H9 (cell line): Measurements from ENCODE around the gene GLYAT. TPM values are rescaled to one million over a fixed set of nuclear protein-coding genes. Genes with fewer than 3 reads are reported as not detected.
"Not testable (repeated sequence)": the region's sequence is repeated elsewhere in the genome, so short reads cannot be mapped to it uniquely, and the experiment has no call there.

Experiments used
- DNase-seq: peaks from one replicate; pipeline ENCODE4 v3.0.0-alpha.2; 2017
- H2AFZ ChIP-seq: one replicate; pipeline ENCODE4 v1.6.1; 2013; ENCODE audit warnings: mild to moderate bottlenecking, low read length, control low read depth, moderate library complexity
- H2AK5ac ChIP-seq: 2 replicates; pipeline ENCODE4 v1.6.1; 2013; ENCODE audit warnings: low read length, control low read depth, mixed read lengths; ENCODE audit not compliant: insufficient read length
- H2BK120ac ChIP-seq: one replicate; pipeline ENCODE4 v1.6.1; 2013; ENCODE audit warnings: low read depth, mild to moderate bottlenecking, low read length, control low read depth, inconsistent platforms; ENCODE audit not compliant: poor library complexity, severe bottlenecking
- H2BK12ac ChIP-seq: 2 replicates; pipeline ENCODE4 v1.6.1; 2013; ENCODE audit warnings: low read length, control low read depth, mixed read lengths, low read depth; ENCODE audit not compliant: insufficient read length
- H2BK15ac ChIP-seq: 2 replicates; pipeline ENCODE4 v1.6.1; 2013; ENCODE audit warnings: low read depth, low read length, control low read depth
- H2BK20ac ChIP-seq: one replicate; pipeline ENCODE4 v1.6.1; 2013; ENCODE audit warnings: low read depth, mild to moderate bottlenecking, low read length, control low read depth, inconsistent platforms; ENCODE audit not compliant: poor library complexity, severe bottlenecking
- H2BK5ac ChIP-seq: 2 replicates; pipeline ENCODE4 v1.6.1; 2013; ENCODE audit warnings: low read length, control low read depth, mixed read lengths; ENCODE audit not compliant: insufficient read length
- H3K14ac ChIP-seq: 2 replicates; pipeline ENCODE4 v1.6.1; 2013; ENCODE audit warnings: low read length, control low read depth; ENCODE audit not compliant: insufficient read depth
- H3K18ac ChIP-seq: 2 replicates; pipeline ENCODE4 v1.6.1; 2013; ENCODE audit warnings: low read depth, mild to moderate bottlenecking, mixed read lengths, low read length, control low read depth; ENCODE audit not compliant: insufficient read length
- H3K23ac ChIP-seq: 2 replicates; pipeline ENCODE4 v1.6.1; 2013; ENCODE audit warnings: low read length, control low read depth, mixed read lengths, low read depth; ENCODE audit not compliant: insufficient read length
- H3K23me2 ChIP-seq: 2 replicates; pipeline ENCODE4 v1.6.1; 2013; ENCODE audit warnings: low read depth, mild to moderate bottlenecking, mixed read lengths, low read length, control low read depth; ENCODE audit not compliant: insufficient read length, poor library complexity, severe bottlenecking
- H3K27ac ChIP-seq: 2 replicates; pipeline ENCODE4 v1.5.1; 2013; ENCODE audit warnings: low read length, control low read depth, mixed read lengths, low read depth; ENCODE audit not compliant: insufficient read length
- H3K27me3 ChIP-seq: 2 replicates; pipeline ENCODE4 v1.6.1; 2013; ENCODE audit warnings: low read length, control low read depth, inconsistent platforms; ENCODE audit not compliant: insufficient read depth
- H3K4ac ChIP-seq: 2 replicates; pipeline ENCODE4 v1.6.1; 2013; ENCODE audit warnings: low read depth, mild to moderate bottlenecking, control low read depth, inconsistent platforms, low read length, moderate library complexity
- H3K4me1 ChIP-seq: 2 replicates; pipeline ENCODE4 v1.6.1; 2013; ENCODE audit warnings: low read length, control low read depth, inconsistent platforms; ENCODE audit not compliant: insufficient read depth
- H3K4me2 ChIP-seq: 2 replicates; pipeline ENCODE4 v1.6.1; 2013; ENCODE audit warnings: low read length, control low read depth, mixed read lengths; ENCODE audit not compliant: insufficient read length, insufficient read depth
- H3K56ac ChIP-seq: 2 replicates; pipeline ENCODE4 v1.6.1; 2013; ENCODE audit warnings: low read depth, mild to moderate bottlenecking, mixed read lengths, low read length, control low read depth; ENCODE audit not compliant: insufficient read length
- H3K79me1 ChIP-seq: 2 replicates; pipeline ENCODE4 v1.6.1; 2013; ENCODE audit warnings: low read depth, mild to moderate bottlenecking, moderate library complexity, low read length, control low read depth, inconsistent platforms; ENCODE audit not compliant: insufficient read depth, poor library complexity, severe bottlenecking
- H3K79me2 ChIP-seq: 2 replicates; pipeline ENCODE4 v1.6.1; 2013; ENCODE audit warnings: low read length, control low read depth, inconsistent platforms; ENCODE audit not compliant: insufficient read depth
- H3K9ac ChIP-seq: 2 replicates; pipeline ENCODE4 v1.6.1; 2013; ENCODE audit warnings: low read length, control low read depth, mixed read lengths; ENCODE audit not compliant: insufficient read length; ENCODE audit errors: extremely low read depth
- H3K9me3 ChIP-seq: one replicate; pipeline ENCODE4 v1.6.1; 2013; ENCODE audit warnings: low read depth, low read length, inconsistent platforms; ENCODE audit not compliant: control insufficient read depth
- H3T11ph ChIP-seq: one replicate; pipeline ENCODE4 v1.6.1; 2013; ENCODE audit warnings: mild to moderate bottlenecking, low read length, control low read depth, inconsistent platforms
- H4K20me1 ChIP-seq: one replicate; pipeline ENCODE4 v1.6.1; 2013; ENCODE audit not compliant: control insufficient read depth, insufficient read length, insufficient read depth
- H4K5ac ChIP-seq: 2 replicates; pipeline ENCODE4 v1.6.1; 2013; ENCODE audit warnings: low read depth, mild to moderate bottlenecking, mixed read lengths, low read length, control low read depth; ENCODE audit not compliant: insufficient read length
- H4K8ac ChIP-seq: replicated peaks from 2 replicates; pipeline ENCODE4 v1.6.1; 2013; ENCODE audit warnings: low read length, control low read depth, mixed read lengths, low read depth; ENCODE audit not compliant: insufficient read length
- H4K91ac ChIP-seq: 2 replicates; pipeline ENCODE4 v1.6.1; 2013; ENCODE audit warnings: low read depth, mild to moderate bottlenecking, moderate library complexity, mixed read lengths, low read length, control low read depth; ENCODE audit not compliant: insufficient read length
- H3K27ac Mint-ChIP-seq, 3 experiments: 2 replicates in 2 of 3; 3 replicates in 1 of 3; pipeline ENCODE4 v1.8.0; 2020 to 2021; ENCODE audit warnings: mixed read lengths in 3 of 3, mild to moderate bottlenecking in 1 of 3, moderate library complexity in 1 of 3
- H3K27me3 Mint-ChIP-seq: 2 replicates; pipeline ENCODE4 v1.8.0; 2021; ENCODE audit warnings: low read depth, mild to moderate bottlenecking, moderate library complexity, mixed read lengths
- H3K36me3 Mint-ChIP-seq, 3 experiments: 2 replicates in 2 of 3; 3 replicates in 1 of 3; pipeline ENCODE4 v1.8.0; 2020 to 2021; ENCODE audit warnings: low read depth in 3 of 3, mixed read lengths in 3 of 3; ENCODE audit not compliant: insufficient read depth in 1 of 3
- H3K4me1 Mint-ChIP-seq, 2 experiments: 2 replicates each; pipeline ENCODE4 v1.8.0; 2020; ENCODE audit warnings: mixed read lengths in 2 of 2
- H3K4me3 Mint-ChIP-seq, 2 experiments: 2 replicates in 1 of 2; 3 replicates in 1 of 2; pipeline ENCODE4 v1.8.0; 2020 to 2021; ENCODE audit warnings: mild to moderate bottlenecking in 2 of 2, mixed read lengths in 2 of 2, moderate library complexity in 1 of 2
- H3K9me3 Mint-ChIP-seq, 2 experiments: 2 replicates in 1 of 2; 3 replicates in 1 of 2; pipeline ENCODE4 v1.8.0; 2020; ENCODE audit warnings: mild to moderate bottlenecking in 2 of 2, mixed read lengths in 2 of 2, moderate library complexity in 1 of 2
- WGBS: extraction: QIAGEN DNeasy Blood & Tissue Kit; methylation state at CpG from one replicate; pipeline ENCODE4 v1.1.7; 2013; ENCODE audit warnings: missing lambda C conversion rate, low lambda C conversion rate, mixed read lengths; ENCODE audit not compliant: insufficient read length; ENCODE audit errors: extremely low coverage; 5-methylcytosine and 5-hydroxymethylcytosine counted together
- total RNA-seq: library from RNA; stranded (reverse); gene quantifications from 2 replicates; pipeline ENCODE4 v1.2.1, GENCODE V29; 2021
- TF ChIP-seq, protein P1 (sequence below): fragments of 200-600 bp; sonication (generic); conservative IDR thresholded peaks from 3 replicates; pipeline ENCODE4 v1.8.0; 2021; ENCODE audit warnings: antibody characterized with exemption, mild to moderate bottlenecking

The GLYAT gene
- total RNA-seq, 1 experiment from 2014 or later = not detected

GRCh38 chr11:58707767-58708166 lies 24.0 kb downstream of the GLYAT start:
- Histone ChIP-seq H3K4me2 (no peak overlapping the region), H3K56ac (no peak overlapping the region), H2AFZ (no peak overlapping the region), H4K91ac (no peak overlapping the region), H4K5ac (no peak overlapping the region), H3K27me3 (no peaks in the 10 kb centered on the region), H2BK20ac (no peak overlapping the region), H2BK5ac (no peak overlapping the region), H3K79me2 (no peaks in the 10 kb centered on the region), H3K4me1 (no peaks in the 10 kb centered on the region), H2BK15ac (no peak overlapping the region), H4K8ac (no peak overlapping the region), H3K18ac (no peak overlapping the region), H3K79me1 (no peaks in the 10 kb centered on the region), H4K20me1 (no peaks in the 10 kb centered on the region), H3K23me2 (no peaks in the 10 kb centered on the region), H3K27ac (no peak overlapping the region), H3K14ac (no peak overlapping the region), H2BK120ac (no peak overlapping the region), H2AK5ac (no peak overlapping the region), H3T11ph (no peak overlapping the region), H3K23ac (no peak overlapping the region), H3K4ac (no peak overlapping the region), H2BK12ac (no peak overlapping the region), H3K9me3 (peaks cover 80% of the 10 kb centered on the region), H3K9ac (no peak overlapping the region)
- TF ChIP-seq, protein P1, sequence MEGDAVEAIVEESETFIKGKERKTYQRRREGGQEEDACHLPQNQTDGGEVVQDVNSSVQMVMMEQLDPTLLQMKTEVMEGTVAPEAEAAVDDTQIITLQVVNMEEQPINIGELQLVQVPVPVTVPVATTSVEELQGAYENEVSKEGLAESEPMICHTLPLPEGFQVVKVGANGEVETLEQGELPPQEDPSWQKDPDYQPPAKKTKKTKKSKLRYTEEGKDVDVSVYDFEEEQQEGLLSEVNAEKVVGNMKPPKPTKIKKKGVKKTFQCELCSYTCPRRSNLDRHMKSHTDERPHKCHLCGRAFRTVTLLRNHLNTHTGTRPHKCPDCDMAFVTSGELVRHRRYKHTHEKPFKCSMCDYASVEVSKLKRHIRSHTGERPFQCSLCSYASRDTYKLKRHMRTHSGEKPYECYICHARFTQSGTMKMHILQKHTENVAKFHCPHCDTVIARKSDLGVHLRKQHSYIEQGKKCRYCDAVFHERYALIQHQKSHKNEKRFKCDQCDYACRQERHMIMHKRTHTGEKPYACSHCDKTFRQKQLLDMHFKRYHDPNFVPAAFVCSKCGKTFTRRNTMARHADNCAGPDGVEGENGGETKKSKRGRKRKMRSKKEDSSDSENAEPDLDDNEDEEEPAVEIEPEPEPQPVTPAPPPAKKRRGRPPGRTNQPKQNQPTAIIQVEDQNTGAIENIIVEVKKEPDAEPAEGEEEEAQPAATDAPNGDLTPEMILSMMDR = no peak
- Mint-ChIP-seq H3K9me3 (peaks cover 84 to 91% of the 10 kb centered on the region in 2 experiments), H3K27me3 (no peaks in the 10 kb centered on the region; the same call in 1 of the 2 replicates), H3K4me3 (no peak overlapping the region), H3K4me1 (no peaks in the 10 kb centered on the region), H3K27ac (no peak overlapping the region), H3K36me3 (peaks cover 4 to 11% (median 7%) of the 10 kb centered on the region in 3 experiments; a peak in 5 of 7 replicates)
- no peak for DNase-seq
- WGBS = no CpG with 5 or more reads among the region's 3 CpGs

- H3K18ac ChIP-seq, H3K36me3 Mint-ChIP-seq, H2BK5ac ChIP-seq, H2AK5ac ChIP-seq, H3K23ac ChIP-seq, H3K14ac ChIP-seq, H4K5ac ChIP-seq, H3K4me1 ChIP-seq, H3K27me3 Mint-ChIP-seq, H2BK20ac ChIP-seq, H3K9me3 ChIP-seq, H2BK12ac ChIP-seq, H3K27ac Mint-ChIP-seq, H3K79me1 ChIP-seq, H3K4me1 Mint-ChIP-seq, H3K4me2 ChIP-seq, H4K20me1 ChIP-seq, H3K9ac ChIP-seq, H3K4ac ChIP-seq, H3K23me2 ChIP-seq, H3K79me2 ChIP-seq, H3K4me3 Mint-ChIP-seq, H2BK120ac ChIP-seq, H3K56ac ChIP-seq, H3T11ph ChIP-seq, H4K8ac ChIP-seq, H3K27ac ChIP-seq, H4K91ac ChIP-seq, H3K27me3 ChIP-seq, H2AFZ ChIP-seq, H2BK15ac ChIP-seq, DNase-seq: not testable (repeated sequence)
- peaks cover 51 to 52% of the 10 kb centered on the region in 2 experiments for H3K9me3 Mint-ChIP-seq
- no CpG with 5 or more reads among the region's 3 CpGs for WGBS
Measured at GRCh38 chr11:58696825-58697224, 34.9 kb downstream of the GLYAT start.
